H1 (cell line): ENCODE results near the gene GABRA4.

Experiments
- CTCF ChIP-seq, 3 experiments: IDR thresholded peaks; 1 replicate in 2 of 3; 2 replicates in 1 of 3; pipeline versions ENCODE4 v1.5.1 to v1.6.1; 2011; ENCODE audit warnings: low read length in 3 of 3, mild to moderate bottlenecking in 3 of 3, inconsistent platforms in 2 of 3, low read depth in 1 of 3, moderate library complexity in 1 of 3; ENCODE audit not compliant: insufficient read depth in 1 of 3; ENCODE audit errors: control extremely low read depth in 1 of 3
- JUND ChIP-seq: IDR thresholded peaks from 2 replicates; pipeline ENCODE4 v1.6.1; 2011; ENCODE audit warnings: mild to moderate bottlenecking, improper control_type of control experiment, low read length
- PHF8 ChIP-seq: fragments of 200-600 bp; sonication (generic); conservative IDR thresholded peaks from 2 replicates; pipeline ENCODE4 v1.7.1; 2012; ENCODE audit warnings: low read depth, mild to moderate bottlenecking, inconsistent platforms, low read length, moderate library complexity
- RAD21 ChIP-seq, 2 experiments: IDR thresholded peaks in 1 of 2; conservative IDR thresholded peaks in 1 of 2; 2 replicates each; pipeline ENCODE4 v1.6.1; 2011; ENCODE audit warnings: low read depth in 2 of 2, low read length in 2 of 2, improper control_type of control experiment in 1 of 2, inconsistent platforms in 1 of 2, mild to moderate bottlenecking in 1 of 2, moderate library complexity in 1 of 2
- SIN3A ChIP-seq, 2 experiments: IDR thresholded peaks in 1 of 2; conservative IDR thresholded peaks in 1 of 2; 2 replicates each; pipeline ENCODE4 v1.6.1; 2011 to 2012; ENCODE audit warnings: low read length in 2 of 2, improper control_type of control experiment in 1 of 2, low read depth in 1 of 2, mild to moderate bottlenecking in 1 of 2

GRCh38 chr4:46944345-46944744, 49.0 kb downstream of the GABRA4 start:
- TF ChIP-seq JUND (no peak), CTCF (IDR thresholded peaks at IDR 0.05; ENCODE audit: control extremely low read depth in 1 of 3, insufficient read depth in 1 of 3, low read depth in 1 of 3, low read length in 3 of 3) (no peak), RAD21 (IDR thresholded peaks at IDR 0.05 in 1 of 2, conservative IDR thresholded peaks at IDR 0.05 in 1 of 2; ENCODE audit: low read depth in 2 of 2, low read length in 2 of 2) (no peak), SIN3A (conservative IDR thresholded peaks at IDR 0.05 in 1 of 2, IDR thresholded peaks at IDR 0.05 in 1 of 2; ENCODE audit: low read depth in 1 of 2, low read length in 2 of 2) (no peak), PHF8 (no peak)
